A673 (cell line): ENCODE data around the gene CCDC122. TPM values are rescaled to one million over a fixed set of nuclear protein-coding genes. Genes with fewer than 3 reads are reported as not detected.

Experiments used
- BruUV-seq: library from RNA; stranded (reverse); fragments of 400-500 nt; replicated peaks from 2 replicates; lab custom pipeline; 2021; lab: Mats Ljungman, UMichigan
- CTCF ChIA-PET: fragments of 300-600 bp; sonication (Branson Sonifier 250); formaldehyde crosslinking; loops from one replicate; lab custom pipeline; 2022; ENCODE audit warnings: antibody characterized with exemption; lab: Charles Lee
- POLR2A ChIA-PET: fragments of 300-600 bp; sonication (Branson Sonifier 250); formaldehyde crosslinking; loops from one replicate; lab custom pipeline; 2022; ENCODE audit warnings: antibody characterized with exemption; ENCODE audit not compliant: low non-redundant PET; lab: Charles Lee
- DNase-seq: peaks from one replicate; pipeline ENCODE4 v3.0.0-alpha.2; 2015; ENCODE audit warnings: low spot score
- H3K27ac ChIP-seq: fragments of 200-600 bp; sonication (generic); 2 replicates; pipeline ENCODE4 v1.5.1; 2016; ENCODE audit warnings: mixed run types, low read depth, mild to moderate bottlenecking, mixed read lengths, antibody characterized with exemption, low read length; ENCODE audit not compliant: poor library complexity, severe bottlenecking
- H3K27me3 ChIP-seq: fragments of 200-600 bp; sonication (generic); replicated peaks from 2 replicates; pipeline ENCODE4 v1.6.1; 2017; ENCODE audit warnings: mixed run types, low read depth, mild to moderate bottlenecking, mixed read lengths, antibody characterized with exemption, low read length; ENCODE audit not compliant: insufficient read depth, poor library complexity
- H3K36me3 ChIP-seq: fragments of 200-600 bp; sonication (generic); 2 replicates; pipeline ENCODE4 v1.6.1; 2016; ENCODE audit warnings: mixed run types, mild to moderate bottlenecking, mixed read lengths, antibody characterized with exemption, low read length; ENCODE audit not compliant: insufficient read depth, poor library complexity, severe bottlenecking
- H3K4me1 ChIP-seq: fragments of 200-600 bp; sonication (generic); 2 replicates; pipeline ENCODE4 v1.6.1; 2017; ENCODE audit warnings: mixed run types, mild to moderate bottlenecking, mixed read lengths, antibody characterized with exemption, low read length; ENCODE audit not compliant: insufficient read depth, poor library complexity, severe bottlenecking
- H3K4me3 ChIP-seq: fragments of 200-600 bp; sonication (generic); 2 replicates; pipeline ENCODE4 v1.5.1; 2016; ENCODE audit warnings: low read depth, mixed run types, mild to moderate bottlenecking, mixed read lengths, low read length; ENCODE audit not compliant: poor library complexity, severe bottlenecking
- H3K9me3 ChIP-seq: fragments of 200-600 bp; sonication (generic); 2 replicates; pipeline ENCODE4 v1.6.1; 2016; ENCODE audit warnings: mixed run types, low read depth, mild to moderate bottlenecking, mixed read lengths, antibody characterized with exemption, low read length; ENCODE audit not compliant: poor library complexity, severe bottlenecking
- CTCF ChIP-seq: fragments of 300-800, 200-600 bp; sonication (generic); conservative IDR thresholded peaks from 2 replicates; pipeline ENCODE4 v1.5.1; 2017; ENCODE audit warnings: low read depth, mild to moderate bottlenecking, antibody characterized with exemption, low read length, moderate library complexity, mixed read lengths
- EZH2 ChIP-seq: fragments of 200-600 bp; sonication (generic); IDR thresholded peaks from 2 replicates; pipeline ENCODE4 v1.6.1; 2017; ENCODE audit warnings: borderline replicate concordance, low read depth, mild to moderate bottlenecking, mixed read lengths, antibody characterized with exemption, low read length; ENCODE audit not compliant: poor library complexity, severe bottlenecking
- intact Hi-C: fragments of 100-400 bp; cut with micrococcal nuclease; formaldehyde crosslinking; loops from one replicate; pipeline ENCODE4 v1.10.0; 2022; ENCODE audit not compliant: unreplicated experiment
- total RNA-seq: library from RNA; stranded (reverse); gene quantifications from 2 replicates; pipeline ENCODE4 v1.2.3, GENCODE V29; 2021

CCDC122 gene
- total RNA-seq, 1 experiment from 2014 or later: 2.6 TPM

GRCh38 chr13:43894438-43894837 is 14.9 kb upstream of the CCDC122 start:
- CTCF ChIA-PET: interaction anchor here (0.7 kb wide), 1 partner anchor 153 kb away, joined by 5 read pairs; no protein-coding TSS in a partner anchor
- H3K4me1 ChIP-seq: no peaks in the 10 kb centered on the region
- peak; percentile 9 for DNase-seq
- peaks cover 4% of the 10 kb centered on the region for H3K27me3 ChIP-seq
- no peak for TF ChIP-seq EZH2
- TF ChIP-seq CTCF: peak; percentile 50; the same call in 1 of the 2 replicates
- H3K9me3 ChIP-seq: no peaks in the 10 kb centered on the region
- no TSS peak for BruUV-seq
- no peak overlapping the region for H3K4me3 ChIP-seq
- POLR2A ChIA-PET: no interaction called here
- intact Hi-C loops: no loop called here
- H3K36me3 ChIP-seq: no peaks in the 10 kb centered on the region
- H3K27ac ChIP-seq: no peak overlapping the region

- Histone ChIP-seq H3K4me1 (no peaks in the 10 kb centered on the region), H3K4me3 (no peak overlapping the region), H3K36me3 (no peaks in the 10 kb centered on the region), H3K27me3 (peaks cover 19% of the 10 kb centered on the region), H3K9me3 (no peaks in the 10 kb centered on the region), H3K27ac (no peak overlapping the region)
- BruUV-seq: no TSS peak
- intact Hi-C loops: no loop called here
- ChIA-PET POLR2A (no interaction called here), CTCF (no interaction called here)
- TF ChIP-seq CTCF (no peak), EZH2 (no peak)
- DNase-seq: no peak
These were observed 4.7 kb upstream of the CCDC122 start for GRCh38 chr13:43884222-43884621.

DNA sequence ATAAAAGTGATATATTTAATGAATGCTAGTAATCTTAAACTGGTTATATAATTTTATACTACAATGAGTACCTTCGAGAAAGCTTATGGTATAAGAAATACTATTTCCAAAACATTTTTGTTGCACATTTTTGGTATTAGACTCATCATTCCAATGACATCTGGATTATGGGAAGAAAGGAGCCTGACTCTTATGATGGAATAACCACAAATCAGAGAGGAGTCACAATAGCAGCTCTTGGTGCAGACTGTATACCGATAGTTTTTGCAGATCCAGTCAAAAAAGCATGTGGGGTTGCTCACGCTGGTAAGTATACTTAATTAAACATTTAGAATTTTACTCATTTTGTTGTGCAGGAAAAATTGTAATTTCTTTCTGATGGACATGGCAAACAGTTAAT is 4.1 kb upstream of the CCDC122 start:
- DNase-seq: no peak
- Histone ChIP-seq H3K9me3 (no peaks in the 10 kb centered on the region), H3K4me1 (no peaks in the 10 kb centered on the region), H3K27me3 (peaks cover 22% of the 10 kb centered on the region), H3K27ac (no peak overlapping the region), H3K36me3 (no peaks in the 10 kb centered on the region), H3K4me3 (no peak overlapping the region)
- ChIA-PET CTCF (no interaction called here), POLR2A (no interaction called here)
- TF ChIP-seq CTCF (no peak), EZH2 (no peak)
- BruUV-seq: no TSS peak
- intact Hi-C loops: no loop called here
